Measurements from ENCODE around the gene RAP1B. TPM values are rescaled to one million over a fixed set of nuclear protein-coding genes. Genes with fewer than 3 reads are reported as not detected.

RAP1B gene
- total and polyA plus RNA-seq, 2 donors (not counting 1 experiment from before 2014, with no cell fraction given), result 54.5 to 159 TPM

GRCh38 chr12:68639396-68639767 lies 28.7 kb downstream of the RAP1B start:
- TF ChIP-seq CTCF (IDR thresholded peaks at IDR 0.05) (no peak), EZH2 (IDR thresholded peaks at IDR 0.05; ENCODE audit: borderline replicate concordance, insufficient read depth, low read depth, low read length, poor library complexity, severe bottlenecking) (no peak)
- CTCF ChIA-PET, result interaction anchor here (0.7 to 1.8 kb wide), 4 partner anchors 220 to 283 kb away, joined by 3 to 7 read pairs (median 4); no protein-coding TSS in a partner anchor
- intact Hi-C loops (cut with micrococcal nuclease), result no loop called here
- peaks cover 99% of the 10 kb centered on the region for H3K79me2 ChIP-seq (ENCODE audit: control insufficient read depth, insufficient read depth, low read length)
- no peaks in the 10 kb centered on the region for H3K27me3 ChIP-seq (replicated peaks in 1 of 4; ENCODE audit: control extremely low read depth in 1 of 4, control insufficient read depth in 3 of 4, insufficient read depth in 4 of 4, low read length in 3 of 4)
- H3K9me3 ChIP-seq (ENCODE audit: control extremely low read depth in 1 of 3, control insufficient read depth in 2 of 3, insufficient read depth in 1 of 3, low read length in 2 of 3), result no peaks in the 10 kb centered on the region
- Mint-ChIP-seq H3K4me1 (peaks cover 77% of the 10 kb centered on the region), H3K9me3 (ENCODE audit: insufficient read depth) (no peaks in the 10 kb centered on the region), H3K4me3 (peak overlapping the region; percentile 67), H3K27ac (peak overlapping the region; percentile 85), H3K27me3 (no peaks in the 10 kb centered on the region)
- peaks cover 71% of the 10 kb centered on the region for H4K20me1 ChIP-seq (ENCODE audit: control insufficient read depth, insufficient read depth, low read length, poor library complexity, severe bottlenecking)
- POLR2A ChIA-PET, result no interaction called here
- DNase-seq (no peak), ATAC-seq (ENCODE audit: low read depth) (no peak)
- H3K4me3 ChIP-seq (ENCODE audit: control extremely low read depth in 1 of 5, extremely low read depth in 1 of 5, insufficient read depth in 1 of 5, low read depth in 2 of 5, low read length in 4 of 5), result no peak overlapping the region
- H3K36me3 ChIP-seq (replicated peaks in 1 of 2; ENCODE audit: control extremely low read depth in 1 of 2, control insufficient read depth in 1 of 2, extremely low read depth in 1 of 2, insufficient read depth in 2 of 2, low read length in 1 of 2), result peaks cover 3 to 5% of the 10 kb centered on the region in 2 experiments
- H3K4me1 ChIP-seq (ENCODE audit: control insufficient read depth in 2 of 2, insufficient read depth in 2 of 2, low read length in 2 of 2), result peaks cover 47 to 61% of the 10 kb centered on the region in 2 donors
- no CpG with 5 or more reads among the region's 1 CpG for WGBS (ENCODE audit: insufficient coverage)
- no peak overlapping the region for H2AFZ ChIP-seq (ENCODE audit: insufficient read depth, low read depth, low read length, poor library complexity, severe bottlenecking)
- H3K9ac ChIP-seq (ENCODE audit: low read length), result no peak overlapping the region
- peak overlapping the region in 1 of 2 donors; percentile 77 for H3K27ac ChIP-seq (ENCODE audit: low read length in 2 of 2)
- H3K4me2 ChIP-seq (replicated peaks; ENCODE audit: low read depth, low read length, poor library complexity, severe bottlenecking), result peak overlapping the region; percentile 5

GRCh38 chr12:68641138-68641537 lies 30.4 kb downstream of the RAP1B start:
- DNase-seq (peak; percentile 62), ATAC-seq (ENCODE audit: low read depth) (peak; percentile 79)
- TF ChIP-seq CTCF (IDR thresholded peaks at IDR 0.05) (no peak), EZH2 (IDR thresholded peaks at IDR 0.05; ENCODE audit: borderline replicate concordance, insufficient read depth, low read depth, low read length, poor library complexity, severe bottlenecking) (no peak)
- CTCF ChIA-PET, result no interaction called here
- Histone ChIP-seq H3K4me3 (ENCODE audit: control extremely low read depth in 1 of 5, extremely low read depth in 1 of 5, insufficient read depth in 1 of 5, low read depth in 2 of 5, low read length in 4 of 5) (peak overlapping the region in 1 of 5 experiments; percentile 18), H4K20me1 (ENCODE audit: control insufficient read depth, insufficient read depth, low read length, poor library complexity, severe bottlenecking) (peaks cover 73% of the 10 kb centered on the region), H3K4me2 (replicated peaks; ENCODE audit: low read depth, low read length, poor library complexity, severe bottlenecking) (peak overlapping the region; percentile 67), H3K4me1 (ENCODE audit: control insufficient read depth in 2 of 2, insufficient read depth in 2 of 2, low read length in 2 of 2) (peaks cover 41 to 53% of the 10 kb centered on the region in 2 donors), H3K79me2 (ENCODE audit: control insufficient read depth, insufficient read depth, low read length) (peaks cover 99% of the 10 kb centered on the region), H3K36me3 (replicated peaks in 1 of 2; ENCODE audit: control extremely low read depth in 1 of 2, control insufficient read depth in 1 of 2, extremely low read depth in 1 of 2, insufficient read depth in 2 of 2, low read length in 1 of 2) (peaks cover 3 to 5% of the 10 kb centered on the region in 2 experiments), H3K9ac (ENCODE audit: low read length) (peak overlapping the region; percentile 62), H2AFZ (ENCODE audit: insufficient read depth, low read depth, low read length, poor library complexity, severe bottlenecking) (no peak overlapping the region), H3K9me3 (ENCODE audit: control extremely low read depth in 1 of 3, control insufficient read depth in 2 of 3, insufficient read depth in 1 of 3, low read length in 2 of 3) (no peaks in the 10 kb centered on the region), H3K27ac (ENCODE audit: low read length in 2 of 2) (peak overlapping the region in 1 of 2 donors; percentile 77), H3K27me3 (replicated peaks in 1 of 4; ENCODE audit: control extremely low read depth in 1 of 4, control insufficient read depth in 3 of 4, insufficient read depth in 4 of 4, low read length in 3 of 4) (no peaks in the 10 kb centered on the region)
- intact Hi-C loops (cut with micrococcal nuclease), result loop anchor here (2.0 kb wide), 1 partner anchor 30 kb away; the partner anchor contains the start of gene RAP1B
- POLR2A ChIA-PET, result no interaction called here
- H3K9me3 Mint-ChIP-seq (ENCODE audit: insufficient read depth), result no peaks in the 10 kb centered on the region
- WGBS (ENCODE audit: insufficient coverage), result 0% methylated on average over 2 of the region's 5 CpGs
- H3K27ac Mint-ChIP-seq, result peak overlapping the region; percentile 78
- H3K4me1 Mint-ChIP-seq, result peaks cover 72% of the 10 kb centered on the region
- peak overlapping the region; percentile 72 for H3K4me3 Mint-ChIP-seq
- no peaks in the 10 kb centered on the region for H3K27me3 Mint-ChIP-seq

Data from B cell (primary cell).